HG02884 (cell line): ENCODE results near the gene NRL.
"Not testable (repeated sequence)": the region's sequence is repeated elsewhere in the genome, so short reads cannot be mapped to it uniquely, and the experiment has no call there.

Experiments
- ATAC-seq: cut with Tn5 transposase; IDR thresholded peaks from one replicate; pipeline ENCODE4 v1.9.1; 2021; ENCODE audit warnings: mild to moderate bottlenecking, moderate library complexity; ENCODE audit not compliant: unreplicated experiment

NRL gene

DNA sequence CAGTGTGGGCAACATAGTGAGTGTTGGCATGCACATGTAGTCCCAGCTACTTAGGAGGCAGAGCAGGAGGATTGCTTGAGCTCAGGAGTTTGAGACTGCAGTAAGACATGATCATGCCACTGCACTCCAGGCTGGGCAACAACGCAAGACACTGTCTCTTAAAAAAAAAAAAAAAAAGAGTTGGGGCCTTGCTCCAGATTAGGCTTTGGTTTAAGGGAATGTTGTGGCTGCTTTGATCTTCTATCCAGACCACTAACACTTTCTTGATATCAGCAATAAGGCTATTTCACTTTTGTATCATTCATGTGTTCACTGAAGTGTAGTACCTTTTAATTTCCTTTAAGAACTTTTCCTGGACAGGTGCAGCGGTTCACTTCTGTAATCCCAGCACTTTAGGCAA is 12.9 kb upstream of the NRL start:
- no peak for ATAC-seq

GRCh38 chr14:24126939-24127338 is 12.2 kb upstream of the NRL start:
- no peak for ATAC-seq

GRCh38 chr14:24123424-24124417 is 9.0 kb upstream of the NRL start:
- peak; percentile 61 for ATAC-seq

DNA sequence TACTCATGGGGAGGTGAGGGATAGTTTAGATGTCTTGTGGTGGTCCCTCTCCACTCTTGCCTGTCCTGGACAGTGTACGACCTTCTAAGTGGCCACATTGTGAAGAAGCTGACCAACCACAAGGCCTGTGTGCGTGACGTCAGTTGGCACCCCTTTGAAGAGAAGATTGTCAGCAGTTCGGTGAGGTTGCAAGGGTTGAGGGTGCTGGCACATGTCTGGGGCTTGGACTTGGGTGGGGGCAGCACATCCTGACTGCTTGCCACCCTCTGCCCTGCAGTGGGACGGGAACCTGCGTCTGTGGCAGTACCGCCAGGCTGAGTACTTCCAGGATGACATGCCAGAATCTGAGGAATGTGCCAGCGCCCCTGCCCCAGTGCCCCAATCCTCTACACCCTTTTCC is 8.1 kb upstream of the NRL start:
- no peak for ATAC-seq

DNA sequence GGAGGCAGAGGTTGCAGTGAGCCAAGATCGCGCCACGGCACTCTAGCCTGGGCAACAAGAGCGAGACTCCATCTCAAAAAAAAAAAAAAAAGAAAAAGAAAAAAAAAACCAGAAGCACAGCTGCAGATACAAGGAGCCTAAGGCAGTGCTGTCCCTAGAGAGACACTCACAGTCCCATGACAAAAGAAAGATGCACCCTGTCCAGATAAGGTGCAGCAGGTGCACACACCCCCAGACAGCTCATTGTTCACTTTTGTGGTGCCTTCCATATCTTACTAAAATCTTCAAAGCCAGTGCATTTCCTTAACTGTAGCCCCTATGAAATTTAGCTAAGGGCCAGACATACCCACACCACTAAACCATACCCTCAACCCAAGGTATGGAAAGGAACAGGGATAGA is 7.7 kb upstream of the NRL start:
- no peak for ATAC-seq

- no peak for ATAC-seq
Observed at GRCh38 chr14:24121210-24121609, 6.5 kb upstream of the NRL start.

DNA sequence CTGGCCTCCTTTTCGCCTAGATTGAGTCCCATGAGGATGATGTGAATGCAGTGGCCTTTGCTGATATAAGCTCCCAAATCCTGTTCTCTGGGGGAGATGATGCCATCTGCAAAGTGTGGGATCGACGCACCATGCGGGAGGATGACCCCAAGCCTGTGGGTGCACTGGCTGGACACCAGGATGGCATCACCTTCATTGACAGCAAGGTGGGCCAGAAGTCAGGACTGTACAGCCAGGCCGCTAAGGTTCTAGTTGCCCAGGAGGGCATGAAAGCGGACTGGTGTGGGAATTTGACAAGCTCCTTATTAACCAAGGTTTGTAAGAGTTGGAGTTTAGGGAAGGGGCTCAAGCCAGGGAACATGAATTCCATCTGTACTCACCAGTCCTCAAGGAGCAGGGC is 4.9 kb upstream of the NRL start:
- ATAC-seq = no peak

GRCh38 chr14:24117179-24117578 is 2.4 kb upstream of the NRL start:
- no peak for ATAC-seq

GRCh38 chr14:24116128-24116814 is 1.5 kb upstream of the NRL start:
- ATAC-seq = no peak

DNA sequence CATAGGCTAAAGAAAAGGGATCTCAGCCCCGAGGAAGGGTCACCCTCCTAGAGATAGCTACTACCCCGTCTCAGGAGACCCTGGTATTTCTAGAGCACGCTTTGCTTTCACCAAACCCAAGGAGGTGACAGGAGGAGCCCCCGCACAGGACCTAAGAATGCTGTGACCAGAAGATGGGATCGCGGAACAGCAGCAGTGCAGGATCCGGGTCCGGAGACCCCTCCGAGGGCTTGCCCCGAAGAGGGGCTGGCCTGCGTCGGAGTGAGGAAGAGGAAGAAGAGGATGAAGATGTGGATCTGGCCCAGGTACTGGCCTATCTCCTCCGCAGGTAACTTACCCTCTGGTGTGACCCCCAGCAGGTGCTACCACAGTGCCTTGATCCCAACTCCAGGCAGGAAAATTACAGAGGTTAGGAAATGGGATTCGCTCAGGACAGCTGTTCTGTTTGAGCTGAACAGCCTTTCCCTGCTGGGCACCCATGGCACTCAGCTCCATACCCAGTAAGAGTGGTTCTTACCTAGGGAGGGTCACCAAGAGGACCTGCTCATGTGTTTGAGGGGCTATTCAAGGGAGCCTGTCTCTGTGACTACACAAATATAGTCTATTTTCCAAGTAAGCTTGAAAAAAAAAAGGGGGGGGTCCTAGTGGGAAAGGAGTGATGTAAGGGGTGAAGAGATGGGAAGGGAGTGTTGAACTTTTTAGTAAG is 826 bp upstream of the NRL start:
- ATAC-seq = no peak

DNA sequence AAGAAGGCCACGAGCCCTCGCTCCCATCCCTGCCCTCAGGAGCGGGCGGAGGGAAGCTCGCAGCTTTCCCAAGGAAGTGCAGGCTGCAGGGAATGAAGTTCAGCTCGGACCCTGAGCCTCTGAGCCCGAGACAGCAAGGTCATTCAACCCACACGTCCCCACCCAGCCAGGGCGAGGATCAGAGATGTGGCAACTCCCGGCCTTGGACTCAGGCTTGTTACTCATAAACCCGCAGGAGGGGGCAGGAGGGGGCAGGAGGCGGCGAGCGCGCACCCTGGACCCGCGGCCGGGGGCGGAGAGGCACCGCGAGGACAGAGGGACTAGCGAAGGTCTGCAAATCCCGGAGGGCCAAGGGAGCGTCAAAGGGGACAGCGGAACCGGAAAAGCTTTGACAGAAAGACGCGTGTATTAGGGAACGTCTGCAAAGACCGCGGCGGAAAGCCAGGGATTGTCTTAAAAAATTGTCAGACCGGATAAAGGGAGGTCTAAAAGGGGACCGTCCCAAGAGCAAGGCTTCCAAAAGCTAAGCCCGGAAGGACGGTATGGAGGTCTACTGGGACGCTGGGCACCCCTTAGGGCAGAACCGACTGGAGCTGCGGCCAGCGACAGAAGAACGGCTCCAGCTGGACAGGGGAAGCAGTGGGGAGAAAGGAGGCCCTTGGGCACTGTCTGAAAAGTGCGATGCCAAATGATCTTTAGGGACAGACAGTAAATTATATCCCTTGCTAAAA is 783 bp downstream of the NRL start:
- peak; percentile 32 for ATAC-seq

DNA sequence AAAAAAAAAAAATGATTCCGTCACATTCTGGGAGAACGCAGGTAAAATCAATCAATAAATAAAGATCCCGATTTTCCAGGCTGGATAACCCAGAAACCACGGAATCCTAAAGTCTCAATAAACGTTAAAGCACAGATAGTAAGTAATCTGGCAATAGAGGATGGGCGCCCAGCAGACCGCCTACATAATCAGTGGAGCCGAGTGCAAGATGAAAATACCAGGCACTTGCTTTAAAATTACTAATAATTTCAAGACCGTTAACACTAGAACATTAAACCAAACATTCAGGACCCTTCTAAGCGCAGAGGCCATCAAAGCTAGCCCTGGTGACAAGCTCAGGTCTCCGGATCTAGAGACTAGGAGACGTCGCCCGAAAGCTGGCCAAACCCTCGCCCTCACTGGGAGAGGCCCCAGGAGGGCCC is 1.4 kb downstream of the NRL start:
- no peak for ATAC-seq

DNA sequence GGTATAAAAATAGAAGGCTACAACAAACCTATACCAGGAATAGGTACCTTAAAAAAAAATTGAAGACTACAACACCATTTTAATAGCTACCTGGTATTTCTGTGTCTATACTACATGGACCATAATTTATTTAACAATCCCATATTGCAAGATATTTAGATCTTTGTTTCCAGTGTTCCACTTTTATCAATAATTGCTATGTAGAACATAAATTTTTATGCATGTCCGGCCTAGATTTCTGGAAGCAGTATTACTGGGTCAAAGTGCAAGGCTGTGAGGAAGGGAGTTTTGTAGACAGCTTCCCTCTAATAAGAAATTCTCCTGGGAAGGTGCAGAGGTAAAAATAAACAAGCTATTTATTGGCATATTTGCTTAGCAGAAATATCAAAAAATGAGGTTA is 4.2 kb downstream of the NRL start:
- ATAC-seq = no peak

GRCh38 chr14:24110060-24110459 is 4.7 kb downstream of the NRL start:
- ATAC-seq = no peak

GRCh38 chr14:24108336-24108874 is 6.3 kb downstream of the NRL start:
- ATAC-seq = peak; percentile 30

DNA sequence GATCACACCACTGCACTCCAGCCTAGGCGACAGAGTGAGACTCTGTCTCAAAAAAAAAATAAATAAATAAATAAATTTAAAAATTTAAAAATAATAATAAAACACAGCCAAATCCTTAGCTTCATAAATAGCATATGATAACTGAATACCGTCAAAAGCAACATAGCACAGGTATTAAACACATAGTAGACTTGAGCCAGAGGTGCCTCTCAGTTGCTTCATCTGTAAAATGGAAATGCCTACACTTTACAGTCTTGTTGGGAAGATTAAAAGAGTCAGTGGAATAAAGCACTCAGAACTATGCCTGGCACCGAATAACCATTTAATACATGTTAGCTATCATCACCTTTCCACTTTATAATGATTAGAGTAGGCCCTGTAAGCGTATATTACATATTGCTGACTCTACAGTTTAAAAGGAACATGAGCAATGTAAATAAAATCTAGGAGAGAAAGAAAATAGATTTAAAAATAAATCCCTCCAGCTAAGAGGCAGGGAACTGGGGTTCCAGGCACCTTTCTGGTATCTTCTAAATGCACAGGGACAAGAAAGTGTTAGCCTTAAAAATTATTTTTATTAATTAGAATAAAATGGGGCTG is 8.0 kb downstream of the NRL start:
- ATAC-seq = no peak

DNA sequence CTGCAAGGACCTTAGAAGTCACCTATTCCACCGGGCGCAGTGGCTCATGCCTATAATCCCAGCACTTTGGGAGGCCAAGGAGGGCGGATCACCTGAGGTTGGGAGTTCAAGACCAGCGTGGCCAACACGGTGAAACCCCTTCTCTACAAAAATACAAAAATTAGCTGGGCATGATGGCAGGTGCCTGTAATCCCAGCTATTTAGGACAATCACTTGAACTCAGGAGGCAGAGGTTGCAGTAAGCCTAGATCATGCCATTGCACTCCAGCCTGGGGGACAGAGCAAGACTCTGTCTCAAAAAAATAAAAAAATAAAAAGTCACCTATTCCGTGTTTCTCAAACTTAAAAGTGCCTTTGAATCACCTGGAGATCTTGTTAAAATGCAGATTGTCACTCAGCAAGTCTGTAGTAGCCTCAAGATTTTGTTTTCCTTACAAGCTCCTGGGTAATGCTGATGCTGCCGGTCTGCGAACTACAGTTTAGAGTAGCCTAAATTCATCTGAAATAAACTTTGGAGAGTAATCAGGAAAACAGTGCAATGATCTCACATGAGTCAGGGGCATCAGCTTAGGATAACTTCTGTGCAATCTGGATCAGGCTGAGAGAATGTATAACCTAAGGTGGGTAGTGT is 9.0 kb downstream of the NRL start:
- not testable (repeated sequence) for ATAC-seq

DNA sequence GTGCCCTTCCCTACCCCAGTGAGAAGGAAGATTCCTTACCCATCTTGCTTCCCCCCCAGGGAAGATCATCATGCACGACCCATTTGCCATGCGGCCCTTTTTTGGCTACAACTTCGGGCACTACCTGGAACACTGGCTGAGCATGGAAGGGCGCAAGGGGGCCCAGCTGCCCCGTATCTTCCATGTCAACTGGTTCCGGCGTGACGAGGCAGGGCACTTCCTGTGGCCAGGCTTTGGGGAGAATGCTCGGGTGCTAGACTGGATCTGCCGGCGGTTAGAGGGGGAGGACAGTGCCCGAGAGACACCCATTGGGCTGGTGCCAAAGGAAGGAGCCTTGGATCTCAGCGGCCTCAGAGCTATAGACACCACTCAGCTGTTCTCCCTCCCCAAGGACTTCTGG is 11.3 kb downstream of the NRL start:
- no peak for ATAC-seq

GRCh38 chr14:24102357-24103048 is 12.2 kb downstream of the NRL start:
- ATAC-seq = no peak
